CD14-positive monocyte (primary cell): Measurements from ENCODE around the gene MED13L. TPM values are rescaled to one million over a fixed set of nuclear protein-coding genes. Genes with fewer than 3 reads are reported as not detected.

Source experiments
- DNase-seq, 3 donors: peaks; one replicate each; pipeline ENCODE4 v3.0.0-alpha.2; 2011 to 2022
- H2AFZ ChIP-seq: 2 replicates; pipeline ENCODE4 v1.6.0; 2012; ENCODE audit warnings: mild to moderate bottlenecking, low read depth, low read length, inconsistent platforms; ENCODE audit not compliant: insufficient read depth, poor library complexity, severe bottlenecking
- H3K27ac ChIP-seq, 2 donors: 1 replicate in 1 of 2; 2 replicates in 1 of 2; pipeline ENCODE4 v1.5.1; 2012 to 2013; ENCODE audit warnings: low read length in 2 of 2, control low read depth in 1 of 2, inconsistent platforms in 1 of 2, low read depth in 1 of 2, mild to moderate bottlenecking in 1 of 2
- H3K27me3 ChIP-seq, 2 donors: one replicate each; pipeline versions ENCODE4 v1.6.0 to v1.6.1; 2011 to 2013; ENCODE audit warnings: low read length in 2 of 2; ENCODE audit not compliant: control insufficient read depth in 2 of 2, insufficient read depth in 2 of 2
- H3K36me3 ChIP-seq, 2 donors: replicated peaks in 1 of 2; 1 replicate in 1 of 2; 2 replicates in 1 of 2; pipeline versions ENCODE4 v1.5.1 to v1.6.1; 2012 to 2013; ENCODE audit warnings: low read length in 2 of 2, control low read depth in 1 of 2, inconsistent platforms in 1 of 2, mild to moderate bottlenecking in 1 of 2; ENCODE audit not compliant: insufficient read depth in 2 of 2, control insufficient read depth in 1 of 2
- H3K4me1 ChIP-seq, 2 donors: 1 replicate in 1 of 2; 2 replicates in 1 of 2; pipeline versions ENCODE4 v1.5.1 to v1.6.1; 2012 to 2013; ENCODE audit warnings: low read length in 2 of 2, control low read depth in 1 of 2, inconsistent platforms in 1 of 2, mild to moderate bottlenecking in 1 of 2, moderate library complexity in 1 of 2; ENCODE audit not compliant: insufficient read depth in 2 of 2, control insufficient read depth in 1 of 2
- H3K4me2 ChIP-seq: replicated peaks from 2 replicates; pipeline ENCODE3; 2012; ENCODE audit warnings: low read length, moderate library complexity, mild to moderate bottlenecking; ENCODE audit not compliant: poor library complexity, severe bottlenecking; ENCODE audit errors: extremely low read depth
- H3K4me3 ChIP-seq, 3 experiments: fragments of 200-600 bp in 1 of 3; sonication (generic) in 1 of 3; replicated peaks in 1 of 3; 1 replicate in 2 of 3; 2 replicates in 1 of 3; pipeline ENCODE4 v1.5.1; 2011 to 2013; ENCODE audit warnings: low read length in 3 of 3, mild to moderate bottlenecking in 3 of 3, control low read depth in 2 of 3, low read depth in 2 of 3, inconsistent platforms in 1 of 3, moderate library complexity in 1 of 3
- H3K79me2 ChIP-seq: 2 replicates; pipeline ENCODE4 v1.6.0; 2012; ENCODE audit warnings: mild to moderate bottlenecking, control low read depth, inconsistent platforms, low read length, moderate library complexity; ENCODE audit not compliant: insufficient read depth
- H3K9ac ChIP-seq: 2 replicates; pipeline ENCODE4 v1.6.0; 2017; ENCODE audit warnings: low read length, mild to moderate bottlenecking; ENCODE audit not compliant: insufficient read depth, poor library complexity, severe bottlenecking
- H3K9me3 ChIP-seq, 2 donors: replicated peaks in 1 of 2; 1 replicate in 1 of 2; 2 replicates in 1 of 2; pipeline versions ENCODE4 v1.5.1 to v1.6.1; 2012 to 2013; ENCODE audit warnings: low read length in 2 of 2, control low read depth in 1 of 2; ENCODE audit not compliant: control insufficient read depth in 1 of 2, insufficient read depth in 1 of 2
- H4K20me1 ChIP-seq: 2 replicates; pipeline ENCODE4 v1.6.0; 2012; ENCODE audit warnings: mild to moderate bottlenecking, low read length, control low read depth, moderate library complexity; ENCODE audit not compliant: insufficient read depth
- H3K27ac Mint-ChIP-seq, 7 donors: one replicate each; pipeline ENCODE4 v1.8.0; 2020; ENCODE audit warnings: mild to moderate bottlenecking in 7 of 7, mixed read lengths in 7 of 7, moderate library complexity in 6 of 7, inconsistent platforms in 2 of 7
- H3K27me3 Mint-ChIP-seq, 3 donors: one replicate each; pipeline ENCODE4 v1.8.0; 2021 to 2022; ENCODE audit warnings: low read depth in 3 of 3, mild to moderate bottlenecking in 3 of 3, mixed read lengths in 3 of 3, moderate library complexity in 3 of 3, inconsistent platforms in 1 of 3
- H3K36me3 Mint-ChIP-seq, 2 donors: one replicate each; pipeline ENCODE4 v1.8.0; 2020; ENCODE audit warnings: mixed read lengths in 2 of 2, inconsistent platforms in 1 of 2, mild to moderate bottlenecking in 1 of 2
- H3K4me1 Mint-ChIP-seq: one replicate; pipeline ENCODE4 v1.8.0; 2020; ENCODE audit warnings: mild to moderate bottlenecking, mixed read lengths
- H3K4me3 Mint-ChIP-seq, 2 donors: one replicate each; pipeline ENCODE4 v1.8.0; 2020; ENCODE audit warnings: mild to moderate bottlenecking in 2 of 2, mixed read lengths in 2 of 2, moderate library complexity in 1 of 2
- H3K9me3 Mint-ChIP-seq, 7 donors: one replicate each; pipeline ENCODE4 v1.8.0; 2020 to 2022; ENCODE audit warnings: mixed read lengths in 7 of 7, mild to moderate bottlenecking in 6 of 7, moderate library complexity in 6 of 7, inconsistent platforms in 2 of 7
- WGBS: methylation state at CpG from one replicate; pipeline ENCODE4 v1.1.5; 2013; ENCODE audit warnings: missing lambda C conversion rate; ENCODE audit not compliant: insufficient coverage; 5-methylcytosine and 5-hydroxymethylcytosine counted together
- intact Hi-C, 2 donors: fragments of 100-400 bp; cut with micrococcal nuclease; formaldehyde crosslinking; loops; one replicate each; pipeline versions ENCODE4 v1.15.0 to v1.15.1; 2023
- polyA plus RNA-seq, 3 donors: library from polyadenylated mRNA; depleted of rRNA in 1 of 3; unstranded in 2 of 3; stranded (reverse) in 1 of 3; fragments of 300-500 nt in 2 of 3; fragments of >200 nt in 1 of 3; fragmentation: Illumina TruSeq in 2 of 3; gene quantifications; 1 replicate in 2 of 3; 2 replicates in 1 of 3; pipeline ENCODE4 v1.2.3, GENCODE V29; 2012 to 2021
- TF ChIP-seq, protein P1 (sequence below): fragments of 200-600 bp; IDR thresholded peaks from one replicate; pipeline ENCODE4 v1.8.0; 2022; ENCODE audit warnings: antibody characterized with exemption, mild to moderate bottlenecking

Gene MED13L
- polyA plus RNA-seq, 3 donors = 4.4 to 42.0 (median 7.5) TPM

- Histone ChIP-seq H3K79me2 (no peaks in the 10 kb centered on the region), H2AFZ (no peak overlapping the region), H3K27ac (no peak overlapping the region), H3K4me3 (no peak overlapping the region), H3K27me3 (peaks cover 0 to 6% of the 10 kb centered on the region in 2 donors), H3K4me1 (no peaks in the 10 kb centered on the region), H4K20me1 (no peaks in the 10 kb centered on the region), H3K4me2 (no peak overlapping the region), H3K9me3 (peaks cover 0 to 5% of the 10 kb centered on the region in 2 donors), H3K9ac (no peak overlapping the region), H3K36me3 (no peaks in the 10 kb centered on the region)
- no peak overlapping the region for H3K4me3 Mint-ChIP-seq
- intact Hi-C loops = no loop called here
- DNase-seq = no peak
- no peaks in the 10 kb centered on the region for H3K4me1 Mint-ChIP-seq
- TF ChIP-seq, protein P1, sequence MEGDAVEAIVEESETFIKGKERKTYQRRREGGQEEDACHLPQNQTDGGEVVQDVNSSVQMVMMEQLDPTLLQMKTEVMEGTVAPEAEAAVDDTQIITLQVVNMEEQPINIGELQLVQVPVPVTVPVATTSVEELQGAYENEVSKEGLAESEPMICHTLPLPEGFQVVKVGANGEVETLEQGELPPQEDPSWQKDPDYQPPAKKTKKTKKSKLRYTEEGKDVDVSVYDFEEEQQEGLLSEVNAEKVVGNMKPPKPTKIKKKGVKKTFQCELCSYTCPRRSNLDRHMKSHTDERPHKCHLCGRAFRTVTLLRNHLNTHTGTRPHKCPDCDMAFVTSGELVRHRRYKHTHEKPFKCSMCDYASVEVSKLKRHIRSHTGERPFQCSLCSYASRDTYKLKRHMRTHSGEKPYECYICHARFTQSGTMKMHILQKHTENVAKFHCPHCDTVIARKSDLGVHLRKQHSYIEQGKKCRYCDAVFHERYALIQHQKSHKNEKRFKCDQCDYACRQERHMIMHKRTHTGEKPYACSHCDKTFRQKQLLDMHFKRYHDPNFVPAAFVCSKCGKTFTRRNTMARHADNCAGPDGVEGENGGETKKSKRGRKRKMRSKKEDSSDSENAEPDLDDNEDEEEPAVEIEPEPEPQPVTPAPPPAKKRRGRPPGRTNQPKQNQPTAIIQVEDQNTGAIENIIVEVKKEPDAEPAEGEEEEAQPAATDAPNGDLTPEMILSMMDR = no peak
- 96% methylated on average over 7 of the region's 7 CpGs for WGBS
- H3K27me3 Mint-ChIP-seq = peaks cover 0 to 7% (median 6%) of the 10 kb centered on the region in 3 donors
- H3K36me3 Mint-ChIP-seq = no peaks in the 10 kb centered on the region
- H3K27ac Mint-ChIP-seq = no peak overlapping the region
- H3K9me3 Mint-ChIP-seq = peaks cover 4 to 10% (median 7%) of the 10 kb centered on the region in 7 donors
Observed at GRCh38 chr12:115943310-115943629, 334.2 kb downstream of the MED13L start.

DNA sequence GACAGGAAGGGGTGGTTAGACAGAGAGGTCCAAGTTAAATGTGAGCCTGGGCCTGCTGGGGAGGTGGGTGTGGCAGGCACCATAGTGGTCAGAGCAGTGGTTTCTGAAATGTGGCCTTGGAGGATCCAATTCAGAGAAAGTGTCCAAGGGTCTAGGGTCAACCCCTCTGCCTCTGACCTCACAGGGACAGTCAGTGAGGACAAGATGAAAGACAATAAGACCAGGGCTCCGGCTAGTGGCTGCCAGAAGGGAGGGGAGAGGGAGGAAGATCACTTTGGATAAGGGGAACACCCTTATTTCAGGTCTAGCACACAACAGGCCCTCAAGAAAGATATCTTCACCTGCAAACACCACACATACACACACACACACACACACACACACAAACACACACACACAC is 335.1 kb downstream of the MED13L start:
- TF ChIP-seq, protein P1 = no peak
- Histone ChIP-seq H3K9ac (no peak overlapping the region), H3K9me3 (peaks cover 0 to 5% of the 10 kb centered on the region in 2 donors), H3K4me2 (no peak overlapping the region), H3K79me2 (no peaks in the 10 kb centered on the region), H3K4me1 (no peaks in the 10 kb centered on the region), H3K27me3 (peaks cover 0 to 13% of the 10 kb centered on the region in 2 donors), H4K20me1 (no peaks in the 10 kb centered on the region), H3K27ac (no peak overlapping the region), H3K36me3 (no peaks in the 10 kb centered on the region), H3K4me3 (no peak overlapping the region), H2AFZ (no peak overlapping the region)
- Mint-ChIP-seq H3K9me3 (peaks cover 4 to 12% (median 7%) of the 10 kb centered on the region in 7 donors), H3K4me3 (no peak overlapping the region), H3K27ac (peak overlapping the region in 1 of 7 donors; percentile 60), H3K36me3 (no peaks in the 10 kb centered on the region), H3K4me1 (no peaks in the 10 kb centered on the region), H3K27me3 (peaks cover 0 to 7% (median 6%) of the 10 kb centered on the region in 3 donors)
- no peak for DNase-seq
- intact Hi-C loops = no loop called here
- no CpG with 5 or more reads among the region's 1 CpG for WGBS
